Mesenchymal stem cell (in vitro differentiated cells and primary cell): ENCODE results near the gene PODNL1.

ENCODE experiments used
- DNase-seq: peaks from one replicate; pipeline ENCODE4 v3.0.0-alpha.2; 2013
- H2AFZ ChIP-seq: one replicate; pipeline ENCODE4 v1.6.1; 2013; ENCODE audit warnings: low read depth, mild to moderate bottlenecking, control low read depth, inconsistent platforms, low read length, moderate library complexity
- H2AK5ac ChIP-seq: 2 replicates; pipeline ENCODE4 v1.6.1; 2013; ENCODE audit warnings: low read length, moderate library complexity, mild to moderate bottlenecking, inconsistent platforms; ENCODE audit not compliant: severe bottlenecking
- H2BK120ac ChIP-seq: one replicate; pipeline ENCODE4 v1.6.1; 2013; ENCODE audit warnings: low read depth, mild to moderate bottlenecking, inconsistent platforms, low read length, moderate library complexity
- H2BK12ac ChIP-seq, 2 experiments: one replicate each; pipeline ENCODE4 v1.6.1; 2013; ENCODE audit warnings: inconsistent platforms in 2 of 2, low read length in 2 of 2, mild to moderate bottlenecking in 2 of 2, moderate library complexity in 2 of 2, control low read depth in 1 of 2
- H2BK15ac ChIP-seq: one replicate; pipeline ENCODE4 v1.6.1; 2013; ENCODE audit warnings: mild to moderate bottlenecking, low read depth, inconsistent platforms; ENCODE audit not compliant: poor library complexity, severe bottlenecking
- H2BK5ac ChIP-seq: 2 replicates; pipeline ENCODE4 v1.6.1; 2013; ENCODE audit warnings: low read depth, mild to moderate bottlenecking, low read length, control low read depth, inconsistent platforms; ENCODE audit not compliant: poor library complexity, severe bottlenecking
- H3K14ac ChIP-seq, 2 experiments: one replicate each; pipeline ENCODE4 v1.6.1; 2013; ENCODE audit warnings: inconsistent platforms in 2 of 2, low read length in 2 of 2, control low read depth in 1 of 2, mild to moderate bottlenecking in 1 of 2, moderate library complexity in 1 of 2
- H3K18ac ChIP-seq, 2 experiments: one replicate each; pipeline ENCODE4 v1.6.1; 2013; ENCODE audit warnings: inconsistent platforms in 2 of 2, low read length in 2 of 2, control low read depth in 1 of 2, low read depth in 1 of 2, mild to moderate bottlenecking in 1 of 2
- H3K23ac ChIP-seq, 2 experiments: one replicate each; pipeline ENCODE4 v1.6.1; 2013; ENCODE audit warnings: inconsistent platforms in 2 of 2, low read length in 2 of 2, mild to moderate bottlenecking in 2 of 2, moderate library complexity in 2 of 2, control low read depth in 1 of 2
- H3K27ac ChIP-seq: 2 replicates; pipeline ENCODE4 v1.5.1; 2013; ENCODE audit warnings: mild to moderate bottlenecking, moderate library complexity, low read length, control low read depth, inconsistent platforms; ENCODE audit not compliant: poor library complexity, severe bottlenecking
- H3K27me3 ChIP-seq, 2 experiments: 2 replicates each; pipeline versions ENCODE4 v1.6.1 to v1.7.0; 2013; ENCODE audit warnings: low read length in 2 of 2, mild to moderate bottlenecking in 2 of 2, moderate library complexity in 2 of 2, control low read depth in 1 of 2, inconsistent platforms in 1 of 2; ENCODE audit not compliant: control insufficient read depth in 1 of 2, insufficient read depth in 1 of 2
- H3K36me3 ChIP-seq, 2 experiments: 2 replicates each; pipeline versions ENCODE4 v1.6.1 to v1.7.0; 2013; ENCODE audit warnings: low read length in 2 of 2, control low read depth in 1 of 2, inconsistent platforms in 1 of 2, low read depth in 1 of 2, mild to moderate bottlenecking in 1 of 2; ENCODE audit not compliant: insufficient read depth in 2 of 2, control insufficient read depth in 1 of 2
- H3K4ac ChIP-seq, 2 experiments: one replicate each; pipeline ENCODE4 v1.6.1; 2013; ENCODE audit warnings: inconsistent platforms in 2 of 2, low read length in 2 of 2, mild to moderate bottlenecking in 2 of 2, moderate library complexity in 2 of 2, control low read depth in 1 of 2, low read depth in 1 of 2
- H3K4me1 ChIP-seq: 2 replicates; pipeline ENCODE4 v1.6.1; 2013; ENCODE audit warnings: low read depth, low read length, control low read depth; ENCODE audit not compliant: control insufficient read depth, insufficient read depth
- H3K4me2 ChIP-seq: 2 replicates; pipeline ENCODE4 v1.6.1; 2013; ENCODE audit warnings: low read length, mild to moderate bottlenecking, inconsistent platforms; ENCODE audit not compliant: poor library complexity, severe bottlenecking
- H3K4me3 ChIP-seq, 2 experiments: 2 replicates each; pipeline versions ENCODE4 v1.5.1 to v1.7.0; 2013; ENCODE audit warnings: low read length in 2 of 2, mild to moderate bottlenecking in 2 of 2, control low read depth in 1 of 2, low read depth in 1 of 2; ENCODE audit not compliant: insufficient read depth in 1 of 2
- H3K79me1 ChIP-seq: replicated peaks from 2 replicates; pipeline ENCODE4 v1.6.1; 2013; ENCODE audit warnings: mild to moderate bottlenecking, control low read depth, low read length, inconsistent platforms; ENCODE audit not compliant: poor library complexity, severe bottlenecking
- H3K9ac ChIP-seq: 2 replicates; pipeline ENCODE4 v1.7.0; 2013; ENCODE audit warnings: mild to moderate bottlenecking, low read length, moderate library complexity
- H3K9me3 ChIP-seq: 2 replicates; pipeline ENCODE4 v1.7.0; 2013; ENCODE audit warnings: mild to moderate bottlenecking, low read length; ENCODE audit not compliant: control insufficient read depth
- H4K8ac ChIP-seq: one replicate; pipeline ENCODE4 v1.6.1; 2013; ENCODE audit warnings: inconsistent platforms, mild to moderate bottlenecking, low read length, moderate library complexity
- H4K91ac ChIP-seq: one replicate; pipeline ENCODE4 v1.6.1; 2013; ENCODE audit warnings: mild to moderate bottlenecking, low read length, inconsistent platforms
- WGBS: methylation state at CpG from one replicate; pipeline ENCODE4 v1.1.7; 2013; ENCODE audit warnings: mixed read lengths; 5-methylcytosine and 5-hydroxymethylcytosine counted together

The PODNL1 gene

GRCh38 chr19:13896227-13896626 lies 42.0 kb downstream of the PODNL1 start:
- Histone ChIP-seq H3K23ac (no peak overlapping the region), H2BK5ac (no peak overlapping the region), H3K18ac (no peak overlapping the region), H3K36me3 (no peaks in the 10 kb centered on the region), H3K4me2 (no peak overlapping the region), H4K91ac (no peak overlapping the region), H4K8ac (no peak overlapping the region), H2BK120ac (no peak overlapping the region), H2AFZ (no peak overlapping the region), H3K9me3 (no peaks in the 10 kb centered on the region), H3K9ac (no peak overlapping the region), H2AK5ac (no peak overlapping the region), H3K79me1 (no peaks in the 10 kb centered on the region), H3K27ac (no peak overlapping the region), H2BK12ac (no peak overlapping the region), H3K27me3 (no peaks in the 10 kb centered on the region), H3K4me1 (no peaks in the 10 kb centered on the region), H3K4me3 (no peak overlapping the region), H3K4ac (no peak overlapping the region), H3K14ac (no peak overlapping the region), H2BK15ac (no peak overlapping the region)
- no peak for DNase-seq
- no CpG with 5 or more reads among the region's 2 CpGs for WGBS

GRCh38 chr19:13894552-13894951 lies 43.7 kb downstream of the PODNL1 start:
- Histone ChIP-seq H2AK5ac (no peak overlapping the region), H3K36me3 (no peaks in the 10 kb centered on the region), H3K9me3 (no peaks in the 10 kb centered on the region), H3K27ac (no peak overlapping the region), H3K27me3 (no peaks in the 10 kb centered on the region), H2BK12ac (no peak overlapping the region), H3K4me2 (no peak overlapping the region), H4K8ac (no peak overlapping the region), H3K14ac (no peak overlapping the region), H2BK120ac (no peak overlapping the region), H2BK5ac (no peak overlapping the region), H3K18ac (no peak overlapping the region), H3K9ac (no peak overlapping the region), H3K23ac (no peak overlapping the region), H4K91ac (no peak overlapping the region), H3K4ac (no peak overlapping the region), H3K79me1 (no peaks in the 10 kb centered on the region), H3K4me3 (no peak overlapping the region), H3K4me1 (no peaks in the 10 kb centered on the region), H2BK15ac (no peak overlapping the region), H2AFZ (no peak overlapping the region)
- 85% methylated on average over 4 of the region's 5 CpGs for WGBS
- no peak for DNase-seq

GRCh38 chr19:13892870-13893269 lies 45.3 kb downstream of the PODNL1 start:
- Histone ChIP-seq H2AFZ (no peak overlapping the region), H2BK5ac (no peak overlapping the region), H3K4me3 (no peak overlapping the region), H3K9me3 (no peaks in the 10 kb centered on the region), H3K14ac (no peak overlapping the region), H3K4ac (no peak overlapping the region), H3K9ac (no peak overlapping the region), H2BK12ac (no peak overlapping the region), H2BK120ac (no peak overlapping the region), H3K18ac (no peak overlapping the region), H2AK5ac (no peak overlapping the region), H4K91ac (no peak overlapping the region), H3K36me3 (no peaks in the 10 kb centered on the region), H4K8ac (no peak overlapping the region), H3K23ac (no peak overlapping the region), H3K4me1 (no peaks in the 10 kb centered on the region), H3K79me1 (no peaks in the 10 kb centered on the region), H2BK15ac (no peak overlapping the region), H3K4me2 (no peak overlapping the region), H3K27me3 (no peaks in the 10 kb centered on the region), H3K27ac (no peak overlapping the region)
- DNase-seq, result no peak
- 87% methylated on average over 9 of the region's 9 CpGs for WGBS

GRCh38 chr19:13890136-13890535 lies 48.1 kb downstream of the PODNL1 start:
- H3K4ac ChIP-seq, result no peak overlapping the region
- no peak overlapping the region for H3K27ac ChIP-seq
- no peak overlapping the region for H3K4me3 ChIP-seq
- H3K23ac ChIP-seq, result no peak overlapping the region
- no peak overlapping the region for H2BK12ac ChIP-seq
- no peak overlapping the region for H4K91ac ChIP-seq
- H3K4me2 ChIP-seq, result no peak overlapping the region
- no peaks in the 10 kb centered on the region for H3K36me3 ChIP-seq
- H2BK5ac ChIP-seq, result no peak overlapping the region
- H3K27me3 ChIP-seq, result peaks cover 0 to 6% of the 10 kb centered on the region in 2 experiments
- no peak overlapping the region for H3K18ac ChIP-seq
- no peak overlapping the region for H2AFZ ChIP-seq
- H2BK15ac ChIP-seq, result no peak overlapping the region
- no peak overlapping the region for H3K14ac ChIP-seq
- H3K9ac ChIP-seq, result no peak overlapping the region
- H3K9me3 ChIP-seq, result no peaks in the 10 kb centered on the region
- no peak overlapping the region for H2AK5ac ChIP-seq
- no peak overlapping the region for H4K8ac ChIP-seq
- whole genome bisulfite sequencing, result 94% methylated on average over 13 of the region's 13 CpGs
- no peaks in the 10 kb centered on the region for H3K4me1 ChIP-seq
- H3K79me1 ChIP-seq, result no peaks in the 10 kb centered on the region
- H2BK120ac ChIP-seq, result no peak overlapping the region
- DNase-seq, result no peak
